HepG2 (cell line): ENCODE results near the gene FCRLA. TPM values are rescaled to one million over a fixed set of nuclear protein-coding genes. Genes with fewer than 3 reads are reported as not detected.
A peak's percentile ranks its signal among the peaks of the same experiment; 100 is the strongest.

Experiments
- ARNTL ChIP-seq: sonication (generic); formaldehyde crosslinking; IDR thresholded peaks from 2 replicates; pipeline ENCODE4 v1.4.0; 2020; ENCODE audit warnings: mild to moderate bottlenecking, missing genetic modification reagents
- GABPB1 ChIP-seq: IDR thresholded peaks from 2 replicates; pipeline ENCODE4 v1.6.1; 2016; ENCODE audit warnings: mild to moderate bottlenecking, missing genetic modification reagents, moderate library complexity, missing compliant biosample characterization
- HNRNPL ChIP-seq: fragments of 200-400 bp; formaldehyde crosslinking; IDR thresholded peaks from 2 replicates; pipeline ENCODE4 v1.6.1; 2017; ENCODE audit warnings: mild to moderate bottlenecking, low read depth, low read length
- ISL2 ChIP-seq: sonication (generic); formaldehyde crosslinking; IDR thresholded peaks from 2 replicates; pipeline ENCODE4 v1.5.0; 2020; ENCODE audit warnings: missing genetic modification reagents
- SMAD1 ChIP-seq: sonication (generic); formaldehyde crosslinking; IDR thresholded peaks from 2 replicates; pipeline ENCODE4 v1.4.0; 2020; ENCODE audit warnings: missing genetic modification reagents, low read depth, mild to moderate bottlenecking, borderline replicate concordance
- ZNF225 ChIP-seq: sonication (generic); formaldehyde crosslinking; IDR thresholded peaks from 2 replicates; pipeline ENCODE4 v1.4.0; 2020; ENCODE audit warnings: mild to moderate bottlenecking, missing genetic modification reagents
- ZNF451 ChIP-seq: sonication (generic); formaldehyde crosslinking; IDR thresholded peaks from 2 replicates; pipeline ENCODE4 v1.5.0; 2020; ENCODE audit warnings: mild to moderate bottlenecking, missing genetic modification reagents
- ZNF512B ChIP-seq: sonication (generic); formaldehyde crosslinking; IDR thresholded peaks from 2 replicates; pipeline ENCODE4 v1.5.1; 2020; ENCODE audit warnings: missing genetic modification reagents, mild to moderate bottlenecking, borderline replicate concordance
- ZNF777 ChIP-seq: sonication (generic); formaldehyde crosslinking; IDR thresholded peaks from 2 replicates; pipeline ENCODE4 v1.4.0; 2020; ENCODE audit warnings: missing genetic modification reagents
- ZSCAN21 ChIP-seq: sonication (generic); formaldehyde crosslinking; IDR thresholded peaks from 2 replicates; pipeline ENCODE4 v1.8.0; 2022; ENCODE audit warnings: mild to moderate bottlenecking, missing genetic modification reagents, moderate library complexity, borderline replicate concordance
- polyA plus RNA-seq, 8 experiments: library from polyadenylated mRNA; depleted of rRNA in 3 of 8; stranded (reverse) in 7 of 8; unstranded in 1 of 8; fragments of >200 nt; fragmentation: Illumina TruSeq in 4 of 8; extraction: Trizol in 4 of 8; gene quantifications; 2 replicates each; pipeline versions ENCODE4 v1.2.1 to v1.2.3, GENCODE V29; 2011 to 2016; ENCODE audit warnings: low read depth in 4 of 8, missing spikeins in 1 of 8, mixed read lengths in 1 of 8; ENCODE audit not compliant: insufficient read depth in 1 of 8
- total RNA-seq, 5 experiments: library from RNA; depleted of rRNA; stranded (reverse); fragments of >200 nt; fragmentation: Illumina TruSeq; extraction: Trizol; gene quantifications; 2 replicates each; pipeline ENCODE4 v1.2.3, GENCODE V29; 2016; ENCODE audit warnings: low read depth in 1 of 5
- TF ChIP-seq, protein P1 (sequence below): sonication (generic); formaldehyde crosslinking; IDR thresholded peaks from 2 replicates; pipeline ENCODE4 v1.5.1; 2020; ENCODE audit warnings: mild to moderate bottlenecking, missing genetic modification reagents, moderate library complexity
- TF ChIP-seq, protein P2 (sequence below): sonication (generic); formaldehyde crosslinking; IDR thresholded peaks from 2 replicates; pipeline ENCODE4 v1.5.0; 2020; ENCODE audit warnings: mild to moderate bottlenecking, missing genetic modification reagents, moderate library complexity
- TF ChIP-seq, protein P3 (sequence below): sonication (generic); formaldehyde crosslinking; IDR thresholded peaks from 2 replicates; pipeline ENCODE4 v1.4.0; 2020; ENCODE audit warnings: missing genetic modification reagents
- TF ChIP-seq, protein P4 (sequence below): sonication (generic); formaldehyde crosslinking; IDR thresholded peaks from 2 replicates; pipeline ENCODE4 v1.5.0; 2020; ENCODE audit warnings: mild to moderate bottlenecking, missing genetic modification reagents, borderline replicate concordance
- TF ChIP-seq, protein P5 (sequence below): sonication (generic); formaldehyde crosslinking; IDR thresholded peaks from 2 replicates; pipeline ENCODE4 v1.9.0; 2022; ENCODE audit warnings: missing genetic modification reagents, mild to moderate bottlenecking, borderline replicate concordance

Gene FCRLA
- total and polyA plus RNA-seq, 2 of the 13 experiments (the other 11 are each of a cell fraction or from before 2014, with no cell fraction given): not detected

GRCh38 chr1:161725908-161726472, 19.0 kb downstream of the FCRLA start (continued):
- TF ChIP-seq, protein P1, sequence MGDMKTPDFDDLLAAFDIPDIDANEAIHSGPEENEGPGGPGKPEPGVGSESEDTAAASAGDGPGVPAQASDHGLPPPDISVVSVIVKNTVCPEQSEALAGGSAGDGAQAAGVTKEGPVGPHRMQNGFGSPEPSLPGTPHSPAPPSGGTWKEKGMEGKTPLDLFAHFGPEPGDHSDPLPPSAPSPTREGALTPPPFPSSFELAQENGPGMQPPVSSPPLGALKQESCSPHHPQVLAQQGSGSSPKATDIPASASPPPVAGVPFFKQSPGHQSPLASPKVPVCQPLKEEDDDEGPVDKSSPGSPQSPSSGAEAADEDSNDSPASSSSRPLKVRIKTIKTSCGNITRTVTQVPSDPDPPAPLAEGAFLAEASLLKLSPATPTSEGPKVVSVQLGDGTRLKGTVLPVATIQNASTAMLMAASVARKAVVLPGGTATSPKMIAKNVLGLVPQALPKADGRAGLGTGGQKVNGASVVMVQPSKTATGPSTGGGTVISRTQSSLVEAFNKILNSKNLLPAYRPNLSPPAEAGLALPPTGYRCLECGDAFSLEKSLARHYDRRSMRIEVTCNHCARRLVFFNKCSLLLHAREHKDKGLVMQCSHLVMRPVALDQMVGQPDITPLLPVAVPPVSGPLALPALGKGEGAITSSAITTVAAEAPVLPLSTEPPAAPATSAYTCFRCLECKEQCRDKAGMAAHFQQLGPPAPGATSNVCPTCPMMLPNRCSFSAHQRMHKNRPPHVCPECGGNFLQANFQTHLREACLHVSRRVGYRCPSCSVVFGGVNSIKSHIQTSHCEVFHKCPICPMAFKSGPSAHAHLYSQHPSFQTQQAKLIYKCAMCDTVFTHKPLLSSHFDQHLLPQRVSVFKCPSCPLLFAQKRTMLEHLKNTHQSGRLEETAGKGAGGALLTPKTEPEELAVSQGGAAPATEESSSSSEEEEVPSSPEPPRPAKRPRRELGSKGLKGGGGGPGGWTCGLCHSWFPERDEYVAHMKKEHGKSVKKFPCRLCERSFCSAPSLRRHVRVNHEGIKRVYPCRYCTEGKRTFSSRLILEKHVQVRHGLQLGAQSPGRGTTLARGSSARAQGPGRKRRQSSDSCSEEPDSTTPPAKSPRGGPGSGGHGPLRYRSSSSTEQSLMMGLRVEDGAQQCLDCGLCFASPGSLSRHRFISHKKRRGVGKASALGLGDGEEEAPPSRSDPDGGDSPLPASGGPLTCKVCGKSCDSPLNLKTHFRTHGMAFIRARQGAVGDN: peak; percentile 28; the same call in 1 of the 2 replicates
- TF ChIP-seq GABPB1 (CRISPR knock-in tag) (peak; percentile 28; the same call in 1 of the 2 replicates), ISL2 (no peak), ZNF451 (CRISPR knock-in tag) (no peak), ZNF777 (CRISPR knock-in tag) (peak; percentile 89), ZNF512B (CRISPR knock-in tag) (0 out of 2 replicates have a peak, but pooled peaks have one; percentile 72), ARNTL (CRISPR knock-in tag) (0 out of 2 replicates have a peak, but pooled peaks have one; percentile 10), ZSCAN21 (no peak), SMAD1 (0 out of 2 replicates have a peak, but pooled peaks have one; percentile 11), ZNF225 (CRISPR knock-in tag) (0 out of 2 replicates have a peak, but pooled peaks have one; percentile 23), HNRNPL (peak; percentile 80; the same call in 1 of the 2 replicates)
- TF ChIP-seq, protein P2, sequence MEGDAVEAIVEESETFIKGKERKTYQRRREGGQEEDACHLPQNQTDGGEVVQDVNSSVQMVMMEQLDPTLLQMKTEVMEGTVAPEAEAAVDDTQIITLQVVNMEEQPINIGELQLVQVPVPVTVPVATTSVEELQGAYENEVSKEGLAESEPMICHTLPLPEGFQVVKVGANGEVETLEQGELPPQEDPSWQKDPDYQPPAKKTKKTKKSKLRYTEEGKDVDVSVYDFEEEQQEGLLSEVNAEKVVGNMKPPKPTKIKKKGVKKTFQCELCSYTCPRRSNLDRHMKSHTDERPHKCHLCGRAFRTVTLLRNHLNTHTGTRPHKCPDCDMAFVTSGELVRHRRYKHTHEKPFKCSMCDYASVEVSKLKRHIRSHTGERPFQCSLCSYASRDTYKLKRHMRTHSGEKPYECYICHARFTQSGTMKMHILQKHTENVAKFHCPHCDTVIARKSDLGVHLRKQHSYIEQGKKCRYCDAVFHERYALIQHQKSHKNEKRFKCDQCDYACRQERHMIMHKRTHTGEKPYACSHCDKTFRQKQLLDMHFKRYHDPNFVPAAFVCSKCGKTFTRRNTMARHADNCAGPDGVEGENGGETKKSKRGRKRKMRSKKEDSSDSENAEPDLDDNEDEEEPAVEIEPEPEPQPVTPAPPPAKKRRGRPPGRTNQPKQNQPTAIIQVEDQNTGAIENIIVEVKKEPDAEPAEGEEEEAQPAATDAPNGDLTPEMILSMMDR: no peak; the same call in 1 of the 2 replicates
- TF ChIP-seq, protein P3, sequence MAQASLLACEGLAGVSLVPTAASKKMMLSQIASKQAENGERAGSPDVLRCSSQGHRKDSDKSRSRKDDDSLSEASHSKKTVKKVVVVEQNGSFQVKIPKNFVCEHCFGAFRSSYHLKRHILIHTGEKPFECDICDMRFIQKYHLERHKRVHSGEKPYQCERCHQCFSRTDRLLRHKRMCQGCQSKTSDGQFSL (CRISPR knock-in tag): 0 out of 2 replicates have a peak, but pooled peaks have one; percentile 46
- TF ChIP-seq, protein P4, sequence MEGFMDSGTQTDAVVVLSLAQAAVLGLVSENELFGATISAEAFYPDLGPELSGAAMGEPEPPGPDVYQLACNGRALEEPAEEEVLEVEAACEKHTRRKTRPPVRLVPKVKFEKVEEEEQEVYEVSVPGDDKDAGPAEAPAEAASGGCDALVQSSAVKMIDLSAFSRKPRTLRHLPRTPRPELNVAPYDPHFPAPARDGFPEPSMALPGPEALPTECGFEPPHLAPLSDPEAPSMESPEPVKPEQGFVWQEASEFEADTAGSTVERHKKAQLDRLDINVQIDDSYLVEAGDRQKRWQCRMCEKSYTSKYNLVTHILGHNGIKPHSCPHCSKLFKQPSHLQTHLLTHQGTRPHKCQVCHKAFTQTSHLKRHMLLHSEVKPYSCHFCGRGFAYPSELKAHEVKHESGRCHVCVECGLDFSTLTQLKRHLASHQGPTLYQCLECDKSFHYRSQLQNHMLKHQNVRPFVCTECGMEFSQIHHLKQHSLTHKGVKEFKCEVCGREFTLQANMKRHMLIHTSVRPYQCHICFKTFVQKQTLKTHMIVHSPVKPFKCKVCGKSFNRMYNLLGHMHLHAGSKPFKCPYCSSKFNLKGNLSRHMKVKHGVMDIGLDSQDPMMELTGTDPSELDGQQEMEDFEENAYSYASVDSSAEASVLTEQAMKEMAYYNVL: no peak
- TF ChIP-seq, protein P5, sequence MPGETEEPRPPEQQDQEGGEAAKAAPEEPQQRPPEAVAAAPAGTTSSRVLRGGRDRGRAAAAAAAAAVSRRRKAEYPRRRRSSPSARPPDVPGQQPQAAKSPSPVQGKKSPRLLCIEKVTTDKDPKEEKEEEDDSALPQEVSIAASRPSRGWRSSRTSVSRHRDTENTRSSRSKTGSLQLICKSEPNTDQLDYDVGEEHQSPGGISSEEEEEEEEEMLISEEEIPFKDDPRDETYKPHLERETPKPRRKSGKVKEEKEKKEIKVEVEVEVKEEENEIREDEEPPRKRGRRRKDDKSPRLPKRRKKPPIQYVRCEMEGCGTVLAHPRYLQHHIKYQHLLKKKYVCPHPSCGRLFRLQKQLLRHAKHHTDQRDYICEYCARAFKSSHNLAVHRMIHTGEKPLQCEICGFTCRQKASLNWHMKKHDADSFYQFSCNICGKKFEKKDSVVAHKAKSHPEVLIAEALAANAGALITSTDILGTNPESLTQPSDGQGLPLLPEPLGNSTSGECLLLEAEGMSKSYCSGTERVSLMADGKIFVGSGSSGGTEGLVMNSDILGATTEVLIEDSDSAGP: no peak; the same call in 1 of the 2 replicates
